KMS-11 (cell line): ENCODE results near the gene LARGE1.

ENCODE experiments used
- H2AFZ ChIP-seq: fragments of 200-600 bp; sonication (generic); 2 replicates; pipeline ENCODE4 v1.6.1; 2016; ENCODE audit warnings: antibody characterized with exemption, mixed run types, low read depth
- H3K27ac ChIP-seq: fragments of 200-600 bp; sonication (generic); 2 replicates; pipeline ENCODE4 v1.6.1; 2016; ENCODE audit warnings: mild to moderate bottlenecking, mixed run types
- H3K27me3 ChIP-seq: fragments of 200-600 bp; sonication (generic); 2 replicates; pipeline ENCODE4 v1.6.1; 2017; ENCODE audit warnings: mild to moderate bottlenecking, low read depth, mixed run types, moderate library complexity; ENCODE audit not compliant: insufficient read depth
- H3K36me3 ChIP-seq: fragments of 200-600 bp; sonication (generic); 2 replicates; pipeline ENCODE4 v1.6.1; 2017; ENCODE audit warnings: mild to moderate bottlenecking, mixed run types; ENCODE audit not compliant: insufficient read depth
- H3K4me1 ChIP-seq: fragments of 200-600 bp; sonication (generic); 2 replicates; pipeline ENCODE4 v1.6.1; 2016; ENCODE audit warnings: mild to moderate bottlenecking, low read depth, mixed run types; ENCODE audit not compliant: poor library complexity, severe bottlenecking
- H3K4me2 ChIP-seq: fragments of 200-600 bp; sonication (generic); 2 replicates; pipeline ENCODE4 v1.7.0; 2016; ENCODE audit warnings: mild to moderate bottlenecking, mixed run types
- H3K4me3 ChIP-seq: fragments of 200-600 bp; sonication (generic); IDR thresholded peaks from 2 replicates; pipeline ENCODE4 v1.6.1; 2017; ENCODE audit warnings: low read depth, low read length, mixed read lengths; ENCODE audit not compliant: insufficient read depth
- H3K79me2 ChIP-seq: fragments of 200-600 bp; sonication (generic); 2 replicates; pipeline ENCODE4 v1.6.1; 2016; ENCODE audit warnings: low read depth, mixed run types; ENCODE audit not compliant: insufficient read depth
- H3K9ac ChIP-seq: fragments of 200-600 bp; sonication (generic); 2 replicates; pipeline ENCODE4 v1.6.1; 2016; ENCODE audit warnings: mild to moderate bottlenecking, mixed run types
- H4K20me1 ChIP-seq: fragments of 200-600 bp; sonication (generic); 2 replicates; pipeline ENCODE4 v1.6.1; 2016; ENCODE audit warnings: mild to moderate bottlenecking, mixed run types; ENCODE audit not compliant: insufficient read depth
- CTCF ChIP-seq: fragments of 200-600 bp; sonication (generic); conservative IDR thresholded peaks from 2 replicates; pipeline ENCODE4 v1.6.1; 2017; ENCODE audit warnings: low read depth, mild to moderate bottlenecking, antibody characterized with exemption, low read length, moderate library complexity, mixed read lengths

LARGE1 gene

GRCh38 chr22:33677536-33677935 lies 242.7 kb downstream of the LARGE1 start:
- H3K4me1 ChIP-seq = no peaks in the 10 kb centered on the region
- no peak for TF ChIP-seq CTCF
- H3K36me3 ChIP-seq = no peaks in the 10 kb centered on the region
- H3K27me3 ChIP-seq = no peaks in the 10 kb centered on the region
- H3K9ac ChIP-seq = no peak overlapping the region
- no peaks in the 10 kb centered on the region for H3K79me2 ChIP-seq
- no peak overlapping the region for H3K4me3 ChIP-seq
- H3K4me2 ChIP-seq = no peak overlapping the region
- H3K27ac ChIP-seq = no peak overlapping the region
- no peaks in the 10 kb centered on the region for H4K20me1 ChIP-seq
- H2AFZ ChIP-seq = no peak overlapping the region

- H3K4me3 ChIP-seq = no peak overlapping the region
- no peak overlapping the region for H2AFZ ChIP-seq
- H3K79me2 ChIP-seq = no peaks in the 10 kb centered on the region
- no peak overlapping the region for H3K4me2 ChIP-seq
- TF ChIP-seq CTCF = no peak
- H3K27ac ChIP-seq = no peak overlapping the region
- no peaks in the 10 kb centered on the region for H3K36me3 ChIP-seq
- H3K4me1 ChIP-seq = no peaks in the 10 kb centered on the region
- H3K27me3 ChIP-seq = no peaks in the 10 kb centered on the region
- no peak overlapping the region for H3K9ac ChIP-seq
- H4K20me1 ChIP-seq = no peaks in the 10 kb centered on the region
Measured at GRCh38 chr22:33674357-33674756, 245.9 kb downstream of the LARGE1 start.

DNA sequence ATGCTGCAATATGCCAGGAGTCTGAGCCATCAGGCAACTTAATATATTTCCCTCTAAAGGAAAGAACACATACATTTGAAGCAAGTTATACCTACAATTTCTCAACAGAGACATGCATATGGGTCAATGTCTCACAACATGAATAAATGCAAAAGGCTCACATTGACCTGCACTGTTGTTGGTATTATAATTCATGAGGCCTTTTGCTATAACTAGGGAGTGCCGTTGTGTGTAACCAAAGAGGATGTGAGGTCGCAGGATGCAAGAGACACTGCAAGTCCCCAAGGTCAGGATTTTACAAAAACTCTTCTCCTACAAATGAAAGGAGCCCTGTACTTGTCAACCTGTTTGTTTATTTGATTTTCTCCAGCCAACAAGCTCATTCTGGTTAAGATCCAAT lies 250.5 kb downstream of the LARGE1 start:
- Histone ChIP-seq H4K20me1 (no peaks in the 10 kb centered on the region), H3K27me3 (no peaks in the 10 kb centered on the region), H3K9ac (no peak overlapping the region), H3K4me2 (no peak overlapping the region), H2AFZ (no peak overlapping the region), H3K79me2 (no peaks in the 10 kb centered on the region), H3K36me3 (no peaks in the 10 kb centered on the region), H3K4me1 (no peaks in the 10 kb centered on the region), H3K4me3 (no peak overlapping the region), H3K27ac (no peak overlapping the region)
- no peak for TF ChIP-seq CTCF

GRCh38 chr22:33666961-33667619 lies 253.2 kb downstream of the LARGE1 start:
- no peak overlapping the region for H3K4me2 ChIP-seq
- H3K4me3 ChIP-seq = no peak overlapping the region
- no peak overlapping the region for H2AFZ ChIP-seq
- H3K27me3 ChIP-seq = no peaks in the 10 kb centered on the region
- H4K20me1 ChIP-seq = no peaks in the 10 kb centered on the region
- H3K9ac ChIP-seq = no peak overlapping the region
- H3K79me2 ChIP-seq = no peaks in the 10 kb centered on the region
- no peak overlapping the region for H3K27ac ChIP-seq
- no peak for TF ChIP-seq CTCF
- H3K4me1 ChIP-seq = no peaks in the 10 kb centered on the region
- H3K36me3 ChIP-seq = no peaks in the 10 kb centered on the region
